ENCODE results near the gene PIEZO1.
A peak's percentile ranks its signal among the peaks of the same experiment; 100 is the strongest.

PIEZO1 gene

DNA sequence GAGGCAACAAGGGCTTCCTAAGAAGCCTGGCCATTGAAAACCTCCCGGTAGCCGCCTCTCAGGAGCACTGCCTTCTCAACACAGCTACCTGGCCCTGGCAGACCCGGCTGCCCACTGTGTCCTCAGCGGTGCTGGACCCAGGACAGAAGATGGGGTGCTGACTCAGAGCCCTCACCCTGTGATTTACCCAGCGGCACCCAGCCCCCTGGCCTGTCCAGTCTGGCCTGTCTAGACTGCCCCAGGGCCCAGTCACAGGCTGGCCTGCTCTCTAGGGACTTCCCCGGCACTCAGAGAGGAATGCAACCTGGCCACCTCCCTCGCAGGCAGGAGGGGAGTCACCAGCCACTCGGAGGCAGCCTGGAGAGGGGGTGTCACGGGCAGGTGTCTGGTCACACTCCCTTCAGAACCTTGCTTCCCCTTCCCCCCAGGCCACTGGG lies 20.1 kb downstream of the PIEZO1 start:
- DNase-seq, result no peak

DNA sequence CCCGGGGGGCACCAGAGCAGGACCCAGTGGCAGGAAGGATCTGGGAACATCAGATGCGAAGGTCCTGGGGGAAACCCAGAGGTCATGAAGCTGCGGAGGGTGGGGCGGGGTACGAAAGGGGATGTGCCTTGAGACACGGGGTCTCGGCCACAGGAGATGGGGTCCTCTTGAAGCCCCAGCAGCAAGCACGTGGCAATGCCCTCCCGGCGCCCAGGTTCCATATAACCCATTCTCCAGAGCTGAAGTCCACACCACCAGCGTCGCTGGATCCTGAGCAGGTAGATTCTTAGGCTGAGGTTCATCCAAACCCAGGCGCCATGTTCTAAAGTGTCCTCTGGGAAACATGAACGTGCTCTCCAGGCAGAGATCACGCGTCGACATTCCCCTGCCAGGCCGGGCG lies 20.9 kb downstream of the PIEZO1 start:
- no peak for DNase-seq

DNA sequence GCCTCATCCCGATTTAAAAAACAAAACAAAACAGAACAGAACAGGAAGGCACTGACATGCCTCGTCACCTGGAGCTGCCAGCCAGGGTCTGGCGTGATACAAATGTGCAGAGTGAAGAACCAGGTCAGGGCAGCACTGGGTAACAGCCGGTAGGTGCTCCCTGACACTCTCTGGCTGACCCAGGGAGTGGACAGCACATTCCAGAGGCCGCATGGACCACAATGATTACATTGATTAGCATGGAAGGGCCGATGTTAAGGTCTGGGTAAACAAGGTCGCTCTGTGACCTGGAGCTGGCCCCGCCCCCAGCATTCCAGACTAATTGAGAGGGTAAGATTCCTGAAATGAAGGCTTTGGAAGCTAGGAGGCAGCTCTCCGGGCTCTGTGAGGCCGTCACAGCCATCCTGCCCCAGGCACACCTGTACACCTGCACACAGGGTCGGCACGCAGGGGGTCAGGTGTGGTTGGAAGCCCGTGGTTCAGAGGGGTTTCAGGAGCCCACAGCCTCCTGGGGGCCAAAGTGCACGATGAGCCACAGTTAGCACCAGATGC lies 21.4 kb downstream of the PIEZO1 start:
- DNase-seq, result no peak

DNA sequence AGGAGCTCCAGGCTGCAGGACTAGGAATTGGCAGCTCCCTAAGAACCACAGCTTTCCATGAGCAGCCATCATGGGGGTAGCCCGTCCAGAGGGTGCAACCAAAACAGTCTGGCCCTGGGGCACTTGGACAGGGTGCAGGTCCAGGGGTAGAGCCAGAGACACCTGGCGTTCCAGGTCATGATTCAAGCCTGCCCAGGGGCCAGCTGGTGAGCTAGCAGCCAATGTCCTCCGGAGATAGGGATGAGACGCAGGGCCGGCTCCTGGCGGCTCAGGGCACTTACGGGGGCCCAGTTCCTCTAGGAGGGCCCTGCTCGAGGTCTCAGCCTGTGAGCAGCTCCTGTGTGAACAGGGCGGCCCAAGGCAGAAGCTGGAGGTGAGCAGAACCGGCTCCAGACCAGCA lies 22.1 kb downstream of the PIEZO1 start:
- DNase-seq, result no peak

DNA sequence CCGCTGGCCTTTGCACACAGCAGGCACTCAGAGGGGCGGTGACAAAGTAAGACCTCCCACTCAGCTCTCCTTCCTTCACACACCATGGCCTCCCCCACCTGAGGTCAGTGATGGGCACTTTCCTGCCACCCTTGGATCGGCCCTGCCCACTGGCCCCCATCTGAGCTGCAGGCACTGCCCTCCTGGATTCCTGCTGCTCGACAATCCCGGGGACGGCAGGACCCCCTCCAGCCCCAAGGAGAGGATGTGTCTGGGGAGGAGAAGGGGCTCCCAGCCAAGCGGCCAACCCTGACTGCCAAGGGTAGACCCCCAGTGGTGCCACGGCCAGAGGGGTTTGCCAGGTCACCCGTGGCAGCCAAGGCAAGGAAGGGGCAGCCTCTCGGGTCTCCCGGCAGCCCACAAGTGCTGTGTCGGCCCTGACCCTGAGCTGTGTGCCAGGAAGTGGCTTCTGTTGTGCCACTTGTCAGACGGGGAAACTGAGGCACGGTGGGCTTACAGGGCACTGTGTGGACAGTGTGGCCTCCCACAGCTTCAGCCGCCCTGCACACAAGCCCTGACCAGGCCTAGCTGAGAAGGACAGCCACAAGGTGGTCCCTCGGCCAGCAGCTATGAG lies 22.7 kb downstream of the PIEZO1 start:
- DNase-seq, result no peak

DNA sequence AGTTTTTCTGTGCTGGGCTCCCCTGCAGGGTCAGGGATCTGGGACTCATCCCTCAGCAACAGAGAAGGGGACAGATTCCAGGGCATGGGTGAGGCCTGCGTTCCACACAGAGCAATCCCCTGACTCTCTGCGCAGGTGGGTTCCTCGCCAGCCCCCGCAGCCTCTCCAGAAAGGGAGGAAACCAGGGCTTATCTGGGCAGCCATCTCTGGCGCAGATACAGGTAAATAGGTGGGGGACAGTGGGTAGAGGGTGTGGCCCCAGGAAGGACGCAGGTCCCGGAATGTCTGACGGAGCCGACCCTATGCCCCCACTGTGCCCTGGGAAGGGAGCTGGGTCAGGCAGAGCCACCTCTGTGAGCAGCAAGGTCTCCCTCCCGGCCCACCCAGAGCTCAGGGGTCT lies 23.2 kb downstream of the PIEZO1 start:
- DNase-seq, result no peak

DNA sequence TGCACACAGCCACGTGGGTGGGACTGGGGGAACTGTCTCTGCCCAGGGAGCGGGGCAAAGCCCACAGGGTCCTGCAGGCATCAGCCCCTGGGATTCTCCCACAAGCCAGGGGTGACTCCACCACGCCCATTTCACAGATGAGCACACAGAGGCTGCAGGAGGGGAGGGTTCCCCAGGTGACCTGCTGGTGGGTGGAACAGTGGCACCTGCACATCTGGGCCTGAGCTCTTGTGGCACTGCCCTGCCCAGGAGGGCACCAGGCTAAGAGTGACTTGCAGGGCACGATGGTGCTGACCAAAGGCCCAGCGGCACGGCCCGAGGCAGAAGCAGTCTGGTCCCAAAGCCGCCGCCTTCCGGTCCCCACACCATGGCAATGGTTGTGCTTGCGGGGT lies 23.9 kb downstream of the PIEZO1 start:
- DNase-seq, result no peak

DNA sequence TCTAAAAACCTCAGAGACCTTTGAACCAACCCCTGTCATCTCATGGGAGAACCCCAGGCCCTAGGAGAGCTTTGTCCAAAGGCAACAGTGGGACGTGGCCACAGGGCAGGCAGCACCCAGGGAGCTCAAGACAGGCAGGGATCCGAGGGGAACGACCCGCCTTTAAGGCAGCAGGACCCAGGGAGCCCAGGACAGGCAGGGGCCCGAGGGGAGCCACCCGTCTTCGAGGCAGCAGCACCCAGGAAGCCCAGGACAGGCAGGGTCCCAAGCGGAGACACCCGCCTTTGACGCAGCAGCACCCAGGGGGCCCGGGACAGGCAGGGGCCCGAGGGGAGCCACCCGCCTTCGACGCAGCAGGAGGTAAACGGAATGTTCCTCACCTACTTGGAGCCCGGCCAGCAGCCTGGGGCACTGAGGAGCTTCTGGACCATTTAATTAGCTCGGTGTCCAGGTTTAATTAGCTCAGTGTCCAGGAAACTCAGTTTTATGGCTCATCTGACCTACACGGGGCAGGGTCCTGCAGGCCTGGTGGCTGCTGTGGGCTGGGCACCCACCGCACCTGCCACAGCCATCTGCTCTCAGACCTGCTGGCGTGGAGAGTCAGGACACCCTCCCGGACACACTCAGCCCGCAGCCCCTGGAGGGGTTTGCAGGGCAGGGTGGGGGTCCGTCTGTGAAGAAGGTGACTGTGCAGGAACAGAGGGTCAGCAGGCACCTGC lies 24.4 kb downstream of the PIEZO1 start:
- DNase-seq, result no peak

DNA sequence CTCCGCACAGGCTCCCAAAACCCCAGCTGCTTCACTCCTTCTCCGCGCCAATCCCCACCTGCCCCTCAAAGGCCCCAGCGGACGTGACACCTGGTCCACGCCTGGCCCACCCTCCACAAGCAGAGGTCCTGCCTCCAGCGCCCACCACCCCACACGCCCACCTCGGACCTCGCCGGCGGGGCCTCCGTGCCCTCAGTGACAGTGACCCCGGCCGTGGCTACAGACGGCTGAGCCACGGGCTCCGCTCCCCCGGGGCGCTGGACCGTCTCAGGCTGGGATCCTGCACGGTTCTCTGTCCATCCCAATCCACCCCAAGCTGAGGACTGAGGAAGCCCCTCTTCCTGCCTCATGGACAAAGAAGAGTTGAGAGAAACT lies 25.1 kb downstream of the PIEZO1 start:
- DNase-seq, result no peak

DNA sequence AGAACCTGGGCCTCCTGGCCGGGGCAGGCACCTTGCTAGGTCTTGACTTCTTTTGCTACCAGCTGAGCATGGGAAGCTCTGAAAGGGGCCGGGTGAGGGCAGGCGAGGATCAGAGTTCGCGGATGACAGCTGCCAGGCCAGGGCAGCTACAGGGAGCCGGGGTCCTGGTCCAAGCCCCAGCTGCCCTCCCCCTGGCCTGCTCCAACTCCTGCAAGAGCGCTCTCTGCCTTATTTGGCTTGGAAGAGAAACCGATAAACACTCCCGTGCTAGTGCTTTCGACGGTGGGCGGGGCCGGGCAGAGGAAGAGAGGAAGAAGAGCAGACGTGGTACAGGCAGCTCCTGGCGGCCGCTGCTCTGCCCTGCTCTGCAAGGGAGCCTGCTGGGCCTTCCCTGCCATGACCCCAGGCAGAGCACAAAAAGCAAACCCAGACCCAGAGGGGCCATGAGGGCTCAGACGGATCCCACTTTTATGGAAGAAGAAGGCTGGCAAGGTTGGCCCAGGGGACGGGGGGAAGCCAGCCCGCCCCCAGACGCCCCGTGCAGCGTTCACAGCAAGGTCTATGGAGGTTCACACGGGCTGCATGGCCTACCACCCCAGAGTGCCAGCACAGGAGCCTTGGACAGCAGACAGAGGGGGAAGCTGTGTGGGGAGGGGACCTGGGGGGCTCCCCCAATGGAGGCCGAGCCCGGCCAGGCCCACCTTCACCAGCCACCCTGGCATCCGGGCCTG lies 25.6 kb downstream of the PIEZO1 start:
- DNase-seq, result peak; percentile 48

DNA sequence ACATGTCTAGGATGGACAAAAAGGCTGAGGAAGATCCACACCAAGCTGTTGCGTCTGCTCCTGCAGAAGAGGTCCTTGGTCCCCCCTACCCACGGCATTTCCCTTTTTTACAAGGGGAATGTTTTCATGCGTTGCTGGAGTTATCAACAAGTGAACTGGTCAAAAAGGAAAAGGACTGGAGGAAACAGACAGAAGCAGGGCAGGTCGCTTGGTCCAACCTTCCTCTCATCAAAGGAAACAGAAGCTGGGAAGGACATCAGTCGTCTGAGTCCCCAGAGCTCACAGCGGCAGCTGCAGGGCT lies 26.1 kb downstream of the PIEZO1 start:
- DNase-seq, result no peak

DNA sequence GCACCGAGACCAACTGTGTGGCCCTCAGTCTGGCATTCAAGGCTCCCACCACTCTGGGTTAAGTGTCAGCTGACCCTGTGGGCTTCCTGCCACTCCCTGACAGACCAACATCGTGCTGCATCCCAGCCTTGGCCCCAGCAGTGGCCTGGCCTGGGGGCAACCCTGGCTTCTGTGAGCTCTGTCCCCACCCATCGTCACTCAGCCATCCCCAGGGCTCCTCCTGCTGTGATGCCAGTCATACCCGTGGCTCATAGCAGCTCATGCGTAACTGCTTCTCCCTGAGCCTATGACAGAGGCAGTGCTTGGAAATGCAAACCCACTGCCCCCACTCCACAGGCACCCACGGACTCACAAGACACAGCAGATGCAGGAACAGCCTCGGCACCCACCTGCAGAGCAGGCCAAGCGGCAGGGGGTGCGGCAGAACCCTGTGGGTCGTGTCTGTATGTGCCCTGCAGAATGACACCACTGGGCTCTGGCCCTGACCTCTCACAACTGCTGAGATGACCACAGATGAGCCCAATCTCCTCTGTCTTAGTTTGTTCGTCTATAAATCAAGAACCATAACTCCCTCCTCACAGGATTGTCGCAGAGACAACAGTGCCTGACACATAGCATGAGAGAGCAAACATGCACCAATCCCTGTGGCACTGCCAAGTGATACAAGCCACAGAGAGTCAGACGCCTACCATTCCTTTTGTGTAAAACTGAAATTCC lies 26.6 kb downstream of the PIEZO1 start:
- DNase-seq, result no peak

DNA sequence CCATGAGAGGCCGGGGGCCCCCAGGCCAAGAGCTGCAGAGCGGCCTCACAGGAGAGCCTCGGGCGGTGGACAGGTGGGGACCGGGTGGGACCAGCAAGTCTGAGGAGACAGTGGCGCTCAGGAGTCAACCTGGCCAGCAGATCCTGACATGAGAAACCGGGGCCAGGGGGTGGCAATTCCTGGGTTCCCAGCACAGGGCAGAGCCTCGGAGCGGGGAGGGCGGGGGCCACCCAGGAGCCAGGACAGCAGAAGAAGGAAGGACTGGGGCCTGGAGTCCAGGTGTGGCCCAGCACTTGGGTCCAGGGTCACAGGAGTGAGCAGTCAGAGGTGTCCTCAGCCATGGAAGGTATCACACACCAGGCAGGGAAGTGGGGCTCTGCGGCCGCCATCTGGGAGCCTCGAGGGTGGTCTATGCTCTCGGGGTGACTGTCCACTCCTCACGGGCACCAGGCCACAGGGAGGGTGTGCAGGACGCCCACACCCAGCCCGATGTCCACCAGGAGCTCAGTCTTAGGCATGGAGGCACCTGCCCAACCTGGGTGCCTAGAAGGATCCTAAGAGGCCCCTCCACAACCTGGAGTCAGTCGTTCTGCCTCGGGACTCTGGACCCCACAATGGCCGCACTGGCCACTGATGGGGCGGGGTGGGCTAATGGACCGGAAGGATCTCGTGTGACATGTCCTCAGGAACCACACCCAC lies 29.1 kb downstream of the PIEZO1 start:
- no peak for DNase-seq

DNA sequence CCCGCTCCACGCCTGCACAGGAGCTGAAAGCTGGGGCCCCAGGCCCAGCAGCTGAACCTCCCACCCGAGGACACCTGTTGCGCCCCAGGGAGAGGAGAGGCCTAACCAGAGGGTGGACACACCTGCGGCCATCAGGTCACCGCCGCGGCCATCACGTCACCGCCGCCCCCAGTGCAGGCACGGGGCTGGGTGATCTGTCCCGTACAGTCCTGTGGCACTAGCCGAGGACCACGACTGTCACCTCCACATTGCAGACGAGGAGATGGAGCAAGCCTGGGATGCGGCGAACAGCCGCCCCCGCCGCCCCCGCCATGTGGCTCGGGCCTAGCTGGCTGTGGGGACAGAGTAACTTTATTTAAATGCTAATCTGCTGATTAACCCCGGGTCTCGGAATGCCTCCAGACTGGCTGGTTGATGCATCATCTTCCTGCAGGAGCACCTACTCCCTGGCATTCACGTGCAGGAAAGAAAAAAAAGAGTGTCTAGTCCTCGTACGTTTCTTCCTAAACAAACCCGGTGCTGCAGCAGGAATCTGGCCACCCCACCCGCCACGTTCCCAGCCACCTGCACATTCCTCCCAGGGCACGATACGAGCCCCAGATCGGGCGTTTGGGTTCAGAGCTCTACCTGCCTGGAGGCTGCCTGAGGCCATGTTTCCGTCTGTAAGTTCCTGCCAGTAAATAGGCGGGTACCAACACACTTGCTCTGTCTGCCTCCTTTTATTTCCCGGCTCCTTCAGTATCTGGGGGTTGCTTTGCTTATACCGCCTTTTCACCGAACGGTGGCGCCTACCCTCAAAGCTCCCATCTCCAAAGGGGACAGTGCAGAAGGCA lies 29.9 kb downstream of the PIEZO1 start:
- DNase-seq, result peak; percentile 52

DNA sequence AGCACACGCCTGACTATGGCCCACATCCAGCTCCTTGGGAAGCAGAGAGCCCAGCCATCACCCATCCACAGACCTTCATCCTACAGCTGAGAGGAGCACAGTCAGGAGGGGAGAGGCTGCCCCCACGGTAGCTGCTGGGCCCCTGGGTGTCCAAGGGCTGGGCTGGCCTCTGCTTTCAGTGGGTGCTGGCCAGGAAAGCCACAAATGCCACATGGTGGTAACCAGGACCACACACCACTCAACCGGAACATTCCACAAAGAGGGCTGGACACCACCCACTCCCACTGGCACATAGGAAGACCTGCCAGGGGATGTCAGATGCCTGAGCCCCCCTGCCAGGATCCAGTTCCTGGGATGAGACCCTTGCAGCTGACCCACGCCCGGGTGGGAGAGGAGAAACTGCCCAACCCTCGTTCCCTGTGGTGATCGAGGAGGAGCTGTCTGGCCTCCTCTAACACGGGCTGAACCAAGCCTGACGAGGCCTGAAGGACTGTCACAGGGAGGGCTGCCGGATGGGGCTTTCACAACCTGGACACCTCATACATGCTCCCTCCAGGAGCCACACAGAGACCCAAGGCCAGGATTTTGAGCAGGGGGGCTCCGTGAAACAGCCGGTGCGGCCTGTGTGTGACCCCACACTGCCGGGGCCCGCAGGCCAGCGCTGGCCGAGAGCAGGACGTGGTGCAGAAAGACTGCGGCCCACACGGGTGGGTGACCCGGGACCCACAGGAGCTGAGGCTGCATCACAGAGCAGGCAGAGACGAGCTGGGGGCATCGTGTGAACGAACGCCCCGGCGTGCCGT lies 30.7 kb downstream of the PIEZO1 start:
- DNase-seq, result no peak

DNA sequence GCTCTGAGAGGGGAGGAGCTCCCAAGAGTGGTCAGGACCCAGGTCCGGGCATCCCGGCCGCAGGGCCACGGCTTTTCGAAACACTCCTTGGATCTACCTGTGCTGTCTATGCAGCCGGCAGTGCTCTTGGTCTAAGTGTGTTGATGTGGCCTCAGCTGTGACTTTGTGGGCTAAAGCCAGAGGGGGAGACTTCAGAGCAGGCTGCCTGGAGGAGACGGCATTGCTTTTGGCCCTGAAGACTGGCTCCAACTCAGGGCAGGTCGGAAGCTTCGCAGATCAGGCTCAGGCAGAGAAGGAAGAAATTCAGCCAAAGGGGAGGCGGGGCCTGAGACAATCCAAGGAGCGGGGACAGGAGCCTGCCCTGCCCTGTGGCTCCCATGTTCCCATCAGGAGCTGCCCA lies 31.4 kb downstream of the PIEZO1 start:
- DNase-seq, result no peak

DNA sequence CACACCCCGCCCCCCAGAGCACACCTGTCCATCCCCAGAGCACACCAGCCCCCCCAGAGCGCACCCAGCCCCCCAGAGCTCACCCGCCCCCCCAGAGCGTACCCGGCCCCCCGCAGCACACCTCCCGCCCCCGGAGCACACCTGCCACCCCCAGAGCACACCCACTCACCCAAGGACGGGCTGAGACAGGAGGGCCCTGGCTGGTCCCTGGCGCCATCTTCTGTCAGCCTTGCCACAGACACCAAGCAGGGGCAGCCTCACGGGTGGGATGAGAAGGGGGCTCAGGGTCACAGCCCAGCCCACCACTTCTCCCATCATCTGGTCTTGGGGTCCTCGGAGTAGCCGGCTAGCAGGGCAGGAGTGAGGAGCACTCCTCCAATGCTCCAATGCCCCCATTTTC lies 31.8 kb downstream of the PIEZO1 start:
- no peak for DNase-seq

DNA sequence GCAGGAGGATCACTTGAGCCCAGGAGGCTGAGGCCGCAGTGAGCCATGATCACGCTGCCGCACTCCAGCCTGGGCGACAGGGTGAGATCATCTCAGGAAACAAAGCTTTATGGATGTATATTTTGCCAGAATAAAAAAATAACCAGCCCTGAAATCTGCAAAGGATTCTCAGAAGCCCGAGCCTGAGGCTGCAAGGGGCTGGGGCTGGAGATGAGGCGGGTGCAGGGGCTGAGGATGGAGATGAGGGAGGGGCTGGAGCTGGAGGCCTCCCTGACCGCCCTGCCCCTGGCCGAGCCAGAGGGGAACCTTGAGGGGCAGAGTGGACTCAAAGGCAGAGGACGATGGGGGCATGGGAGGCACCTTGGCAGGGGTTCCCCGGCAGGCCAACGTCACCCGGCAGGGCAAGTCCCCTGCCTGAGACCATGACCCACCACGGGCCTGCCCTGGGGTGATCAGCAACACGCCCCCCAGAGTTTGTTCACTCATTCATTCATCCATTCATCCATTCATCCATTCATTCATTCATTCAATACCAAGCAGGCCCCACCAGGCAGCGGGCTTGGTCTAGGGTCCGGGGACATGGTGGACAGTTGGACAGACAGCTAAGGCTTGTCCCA lies 32.5 kb downstream of the PIEZO1 start:
- no peak for DNase-seq

DNA sequence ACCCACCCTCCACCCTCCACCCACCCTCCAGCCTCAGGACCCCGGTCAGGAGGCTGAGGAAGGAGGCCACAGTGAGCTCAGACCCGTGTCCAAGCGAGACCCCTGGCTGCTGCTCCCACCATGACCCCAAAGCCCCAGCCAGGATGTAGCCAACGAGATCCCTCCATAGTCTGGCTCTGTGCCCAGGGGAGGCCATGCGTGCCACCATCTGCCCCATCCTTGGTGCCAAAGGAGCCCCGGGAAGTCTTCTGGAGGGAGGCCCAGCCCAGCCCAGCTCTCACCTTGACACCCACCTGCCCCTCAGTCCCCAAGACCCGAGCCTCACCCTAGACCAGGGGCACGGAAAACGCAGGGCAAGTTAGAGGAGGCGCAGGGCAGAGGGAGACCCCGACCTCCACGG lies 34.2 kb downstream of the PIEZO1 start:
- no peak for DNase-seq

DNA sequence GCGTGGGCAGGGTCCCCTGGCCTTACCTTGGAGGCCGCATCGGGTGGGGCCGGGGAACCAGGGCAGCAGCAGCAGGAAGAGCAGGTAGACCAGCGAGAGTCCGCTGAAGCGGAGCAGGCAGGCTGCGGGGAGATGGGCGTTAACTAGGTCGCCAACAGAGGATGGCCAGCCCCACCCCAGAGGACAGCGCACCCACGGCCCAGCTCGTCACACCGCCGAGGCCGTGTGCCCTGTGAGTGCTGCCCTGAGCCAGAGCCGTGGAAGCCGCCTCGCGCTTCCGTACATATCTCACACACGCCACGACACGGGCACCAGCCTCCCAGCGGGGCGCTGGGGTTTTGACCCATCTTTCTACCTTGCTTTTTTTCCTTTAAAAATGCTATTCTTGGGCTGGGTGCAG lies 35.7 kb downstream of the PIEZO1 start:
- DNase-seq, result no peak

DNA sequence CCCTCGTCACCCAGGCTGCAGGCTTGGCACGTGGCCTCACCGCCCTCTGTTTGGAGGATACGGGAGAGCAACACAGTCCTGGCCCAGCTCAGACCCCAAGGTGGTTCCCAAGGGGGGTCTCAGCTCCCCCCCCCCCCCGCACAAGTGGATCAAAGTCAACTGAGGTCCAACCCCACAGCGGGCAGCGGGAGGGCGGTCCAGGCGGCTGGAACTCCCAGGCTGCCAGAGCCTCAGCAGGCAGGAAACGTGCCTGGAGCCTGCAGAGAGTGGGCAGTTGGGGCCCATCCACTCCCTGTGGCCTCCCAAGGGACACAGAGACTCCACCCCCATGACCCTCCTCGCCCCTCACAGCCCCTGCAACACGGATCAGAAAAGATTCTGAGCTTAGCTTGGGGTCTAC lies 36.7 kb downstream of the PIEZO1 start:
- DNase-seq, result no peak

Measured in NCI-H82 (cell line).